ENCODE measurements around the gene AP5B1.

DNA sequence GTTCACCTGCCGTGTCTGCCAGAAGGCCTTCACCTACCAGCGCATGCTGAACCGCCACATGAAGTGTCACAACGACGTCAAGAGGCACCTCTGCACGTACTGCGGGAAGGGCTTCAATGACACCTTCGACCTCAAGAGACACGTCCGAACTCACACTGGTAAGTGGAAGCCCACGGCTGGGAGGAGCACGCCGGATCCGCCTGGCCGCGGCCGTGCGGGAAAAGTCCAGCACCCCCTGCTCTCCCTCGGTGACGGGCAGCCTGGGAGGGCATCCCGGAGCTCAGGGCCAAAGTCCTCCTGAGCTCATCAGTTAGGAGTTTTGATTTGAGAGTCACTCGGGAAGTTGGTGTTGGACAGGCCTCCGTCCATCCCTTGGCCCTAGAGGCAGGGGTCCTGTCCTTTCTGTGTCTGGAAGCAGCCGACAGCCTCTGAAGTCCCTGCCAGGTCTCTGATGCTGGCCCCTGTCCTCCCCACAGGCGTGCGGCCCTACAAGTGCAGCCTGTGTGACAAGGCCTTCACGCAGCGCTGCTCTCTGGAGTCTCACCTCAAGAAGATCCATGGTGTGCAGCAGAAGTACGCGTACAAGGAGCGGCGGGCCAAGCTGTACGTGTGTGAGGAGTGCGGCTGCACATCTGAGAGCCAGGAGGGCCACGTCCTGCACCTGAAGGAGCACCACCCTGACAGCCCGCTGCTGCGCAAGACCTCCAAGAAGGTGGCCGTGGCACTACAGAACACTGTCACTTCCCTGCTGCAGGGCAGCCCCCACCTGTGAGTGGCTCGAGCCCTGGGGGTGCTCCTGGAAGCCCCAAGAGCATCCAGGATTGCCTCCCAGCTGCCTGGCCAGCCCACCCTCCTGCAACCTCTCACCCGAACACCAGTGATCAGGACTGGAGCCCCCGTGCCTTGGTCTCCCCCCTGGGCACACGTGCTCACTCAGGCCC lies 14.1 kb upstream of the AP5B1 start:
- TF ChIP-seq GATA3 (IDR thresholded peaks at IDR 0.05; ENCODE audit: low read depth, low read length) (no peak), GATA2 (IDR thresholded peaks at IDR 0.05; ENCODE audit: low read depth, low read length) (no peak)

Data from SH-SY5Y (cell line).